Endodermal cell (in vitro differentiated cells): ENCODE measurements around the gene KIAA1671. TPM values are rescaled to one million over a fixed set of nuclear protein-coding genes. Genes with fewer than 3 reads are reported as not detected.

Experiments used
- DNase-seq: peaks from one replicate; pipeline ENCODE4 v3.0.0-alpha.2; 2017
- H3K27ac ChIP-seq: 2 replicates; pipeline ENCODE4 v1.5.1; 2013; ENCODE audit warnings: mild to moderate bottlenecking, low read depth, low read length, moderate library complexity
- H3K27me3 ChIP-seq: 2 replicates; pipeline ENCODE4 v1.6.1; 2013; ENCODE audit warnings: mild to moderate bottlenecking, low read length, moderate library complexity; ENCODE audit not compliant: insufficient read depth, control insufficient read depth, poor library complexity, severe bottlenecking
- H3K36me3 ChIP-seq: 2 replicates; pipeline ENCODE4 v1.7.0; 2013; ENCODE audit warnings: mild to moderate bottlenecking, low read length, moderate library complexity; ENCODE audit not compliant: control insufficient read depth, insufficient read depth
- H3K4me1 ChIP-seq: one replicate; pipeline ENCODE4 v1.7.0; 2013; ENCODE audit warnings: low read length; ENCODE audit not compliant: control insufficient read depth, insufficient read depth
- H3K4me3 ChIP-seq: 2 replicates; pipeline ENCODE4 v1.5.1; 2013; ENCODE audit warnings: mild to moderate bottlenecking, low read length, moderate library complexity
- H3K9ac ChIP-seq: 2 replicates; pipeline ENCODE4 v1.6.1; 2013; ENCODE audit warnings: mild to moderate bottlenecking, low read length, moderate library complexity; ENCODE audit not compliant: poor library complexity, severe bottlenecking; ENCODE audit errors: extremely low read depth
- H3K9me3 ChIP-seq: 2 replicates; pipeline ENCODE4 v1.6.1; 2013; ENCODE audit warnings: mild to moderate bottlenecking, low read length, moderate library complexity; ENCODE audit not compliant: control insufficient read depth
- H3K27ac Mint-ChIP-seq: 2 replicates; pipeline ENCODE4 v1.8.0; 2020; ENCODE audit warnings: mixed read lengths
- H3K27me3 Mint-ChIP-seq: 2 replicates; pipeline ENCODE4 v1.8.0; 2021; ENCODE audit warnings: mild to moderate bottlenecking, mixed read lengths; ENCODE audit not compliant: insufficient read depth
- H3K36me3 Mint-ChIP-seq: 2 replicates; pipeline ENCODE4 v1.8.0; 2020; ENCODE audit warnings: low read depth, mixed read lengths
- H3K4me1 Mint-ChIP-seq: 2 replicates; pipeline ENCODE4 v1.8.0; 2020; ENCODE audit warnings: mixed read lengths
- H3K4me3 Mint-ChIP-seq: 2 replicates; pipeline ENCODE4 v1.8.0; 2020; ENCODE audit warnings: mild to moderate bottlenecking, moderate library complexity, mixed read lengths
- H3K9me3 Mint-ChIP-seq: 2 replicates; pipeline ENCODE4 v1.8.0; 2020; ENCODE audit warnings: mild to moderate bottlenecking, mixed read lengths
- WGBS, 2 experiments: methylation state at CpG; one replicate each; pipeline versions ENCODE4 v1.1.5 to v1.1.7; 2013; ENCODE audit warnings: missing lambda C conversion rate in 2 of 2, mixed read lengths in 1 of 2; ENCODE audit not compliant: insufficient coverage in 1 of 2, insufficient read length in 1 of 2; 5-methylcytosine and 5-hydroxymethylcytosine counted together
- total RNA-seq, 2 donors: library from RNA; stranded (reverse); fragmentation: NEBNext Ultra II Directional in 1 of 2; extraction: Animal tissue kit (Norgen Biotek cat#: 25700) in 1 of 2; gene quantifications; 2 replicates in 1 of 2; 3 replicates in 1 of 2; pipeline ENCODE4 v1.2.1, GENCODE V29; 2021
- TF ChIP-seq, protein P1 (sequence below): fragments of 200-600 bp; sonication (generic); conservative IDR thresholded peaks from 2 replicates; pipeline ENCODE4 v1.5.0; 2021; ENCODE audit warnings: antibody characterized with exemption, mild to moderate bottlenecking

Gene KIAA1671
- total RNA-seq, 2 donors from 2014 or later: 38.8 to 43.7 TPM

GRCh38 chr22:25102722-25103121 lies 150.2 kb downstream of the KIAA1671 start:
- TF ChIP-seq, protein P1, sequence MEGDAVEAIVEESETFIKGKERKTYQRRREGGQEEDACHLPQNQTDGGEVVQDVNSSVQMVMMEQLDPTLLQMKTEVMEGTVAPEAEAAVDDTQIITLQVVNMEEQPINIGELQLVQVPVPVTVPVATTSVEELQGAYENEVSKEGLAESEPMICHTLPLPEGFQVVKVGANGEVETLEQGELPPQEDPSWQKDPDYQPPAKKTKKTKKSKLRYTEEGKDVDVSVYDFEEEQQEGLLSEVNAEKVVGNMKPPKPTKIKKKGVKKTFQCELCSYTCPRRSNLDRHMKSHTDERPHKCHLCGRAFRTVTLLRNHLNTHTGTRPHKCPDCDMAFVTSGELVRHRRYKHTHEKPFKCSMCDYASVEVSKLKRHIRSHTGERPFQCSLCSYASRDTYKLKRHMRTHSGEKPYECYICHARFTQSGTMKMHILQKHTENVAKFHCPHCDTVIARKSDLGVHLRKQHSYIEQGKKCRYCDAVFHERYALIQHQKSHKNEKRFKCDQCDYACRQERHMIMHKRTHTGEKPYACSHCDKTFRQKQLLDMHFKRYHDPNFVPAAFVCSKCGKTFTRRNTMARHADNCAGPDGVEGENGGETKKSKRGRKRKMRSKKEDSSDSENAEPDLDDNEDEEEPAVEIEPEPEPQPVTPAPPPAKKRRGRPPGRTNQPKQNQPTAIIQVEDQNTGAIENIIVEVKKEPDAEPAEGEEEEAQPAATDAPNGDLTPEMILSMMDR: no peak
- no peaks in the 10 kb centered on the region for H3K36me3 ChIP-seq
- H3K4me3 Mint-ChIP-seq: no peak overlapping the region
- no peaks in the 10 kb centered on the region for H3K4me1 ChIP-seq
- no peak for DNase-seq
- no peak overlapping the region for H3K4me3 ChIP-seq
- H3K9me3 Mint-ChIP-seq: no peaks in the 10 kb centered on the region
- H3K36me3 Mint-ChIP-seq: no peaks in the 10 kb centered on the region
- WGBS, 2 experiments: 93 to 95% methylated on average over 10 of the region's 10 CpGs
- H3K27me3 Mint-ChIP-seq: no peaks in the 10 kb centered on the region
- no peaks in the 10 kb centered on the region for H3K27me3 ChIP-seq
- no peak overlapping the region for H3K27ac ChIP-seq
- H3K27ac Mint-ChIP-seq: no peak overlapping the region
- H3K9ac ChIP-seq: no peak overlapping the region
- no peaks in the 10 kb centered on the region for H3K9me3 ChIP-seq
- H3K4me1 Mint-ChIP-seq: no peaks in the 10 kb centered on the region

DNA sequence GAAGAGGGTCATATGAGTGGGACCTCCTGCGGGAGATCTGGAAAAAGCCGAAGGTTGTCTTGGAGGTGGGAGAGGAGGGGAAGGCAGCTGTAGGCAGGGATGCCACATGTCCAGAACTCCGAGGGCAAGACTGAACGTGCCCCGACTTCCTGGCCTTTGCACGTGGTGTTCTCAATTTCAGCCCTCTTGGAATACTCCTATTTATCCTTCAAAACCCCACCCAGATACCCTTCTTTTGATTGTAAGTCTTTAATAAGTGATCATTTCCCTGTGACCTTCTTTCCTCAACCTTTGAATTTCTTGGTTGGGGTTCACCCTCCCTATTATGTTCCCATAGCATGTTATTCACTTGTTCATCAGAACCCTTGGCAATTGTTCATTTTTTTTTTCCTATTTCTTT lies 151.9 kb downstream of the KIAA1671 start:
- Mint-ChIP-seq H3K4me1 (no peaks in the 10 kb centered on the region), H3K4me3 (no peak overlapping the region), H3K36me3 (peaks cover 5% of the 10 kb centered on the region), H3K27ac (no peak overlapping the region), H3K27me3 (no peaks in the 10 kb centered on the region), H3K9me3 (no peaks in the 10 kb centered on the region)
- TF ChIP-seq, protein P1: no peak
- no peaks in the 10 kb centered on the region for H3K9me3 ChIP-seq
- no peaks in the 10 kb centered on the region for H3K27me3 ChIP-seq
- no peak for DNase-seq
- H3K36me3 ChIP-seq: no peaks in the 10 kb centered on the region
- no peak overlapping the region for H3K27ac ChIP-seq
- 87 to 100% methylated on average over 1 to 6 of the region's 6 CpGs for whole genome bisulfite sequencing, 2 experiments
- H3K9ac ChIP-seq: no peak overlapping the region
- H3K4me1 ChIP-seq: no peaks in the 10 kb centered on the region
- H3K4me3 ChIP-seq: no peak overlapping the region

GRCh38 chr22:25105817-25106650 lies 153.5 kb downstream of the KIAA1671 start:
- H3K36me3 Mint-ChIP-seq: peaks cover 5% of the 10 kb centered on the region
- no peaks in the 10 kb centered on the region for H3K9me3 Mint-ChIP-seq
- no peaks in the 10 kb centered on the region for H3K27me3 Mint-ChIP-seq
- WGBS, 2 experiments: 88 to 100% methylated on average over 5 to 7 of the region's 7 CpGs
- peaks cover 6% of the 10 kb centered on the region for H3K4me1 Mint-ChIP-seq
- Histone ChIP-seq H3K36me3 (no peaks in the 10 kb centered on the region), H3K4me1 (no peaks in the 10 kb centered on the region), H3K27ac (no peak overlapping the region), H3K4me3 (no peak overlapping the region), H3K9ac (no peak overlapping the region), H3K9me3 (no peaks in the 10 kb centered on the region), H3K27me3 (no peaks in the 10 kb centered on the region)
- DNase-seq: no peak
- no peak overlapping the region for H3K4me3 Mint-ChIP-seq
- H3K27ac Mint-ChIP-seq: no peak overlapping the region
- TF ChIP-seq, protein P1: no peak
